K562 (cell line): ENCODE data around the gene CSNK1G1. TPM values are rescaled to one million over a fixed set of nuclear protein-coding genes. Genes with fewer than 3 reads are reported as not detected.
A peak's percentile ranks its signal among the peaks of the same experiment; 100 is the strongest.

ENCODE experiments used
- IRF2 ChIP-seq: sonication (generic); formaldehyde crosslinking; IDR thresholded peaks from 2 replicates; pipeline ENCODE4 v1.8.1; 2022; ENCODE audit warnings: mild to moderate bottlenecking, missing genetic modification reagents
- KAT2B ChIP-seq: IDR thresholded peaks from one replicate; pipeline ENCODE4 v1.6.1; 2012; ENCODE audit warnings: low read depth, mild to moderate bottlenecking, control low read depth, inconsistent platforms, low read length, moderate library complexity
- LCOR ChIP-seq: sonication (generic); formaldehyde crosslinking; IDR thresholded peaks from 2 replicates; pipeline ENCODE4 v1.8.0; 2022; ENCODE audit warnings: mild to moderate bottlenecking, missing genetic modification reagents
- NFXL1 ChIP-seq: fragments of 450-650 bp; formaldehyde crosslinking; IDR thresholded peaks from 2 replicates; pipeline ENCODE4 v1.4.0; 2021; ENCODE audit warnings: mild to moderate bottlenecking
- NR2F6 ChIP-seq: fragments of 450-650 bp; formaldehyde crosslinking; IDR thresholded peaks from 2 replicates; pipeline ENCODE4 v1.4.0; 2020; ENCODE audit warnings: mild to moderate bottlenecking
- RFX7 ChIP-seq: fragments of 250-450 bp; sonication (Bioruptor Pico); IDR thresholded peaks from 2 replicates; pipeline ENCODE4 v1.5.1; 2021; ENCODE audit warnings: mild to moderate bottlenecking
- STAT5A ChIP-seq: IDR thresholded peaks from 2 replicates; pipeline ENCODE4 v1.6.1; 2012; ENCODE audit warnings: low read length, inconsistent platforms, borderline replicate concordance
- STAT5B ChIP-seq: fragments of 250-450 bp; sonication (Bioruptor Pico); IDR thresholded peaks from 2 replicates; pipeline ENCODE4 v1.8.0; 2021; ENCODE audit warnings: mild to moderate bottlenecking, inconsistent platforms
- ZBTB8A ChIP-seq: fragments of 450-650 bp; IDR thresholded peaks from 2 replicates; pipeline ENCODE4 v1.6.1; 2018; ENCODE audit warnings: mild to moderate bottlenecking, moderate library complexity; ENCODE audit not compliant: partially characterized antibody
- ZFP1 ChIP-seq: fragments of 450-650 bp; formaldehyde crosslinking; IDR thresholded peaks from 2 replicates; pipeline ENCODE4 v1.4.0; 2020; ENCODE audit warnings: mild to moderate bottlenecking, mixed read lengths
- ZNF23 ChIP-seq: fragments of 250-450 bp; sonication (Bioruptor Pico); IDR thresholded peaks from 2 replicates; pipeline ENCODE4 v1.4.0; 2020; ENCODE audit warnings: mild to moderate bottlenecking
- ZNF551 ChIP-seq: fragments of 250-450 bp; sonication (Bioruptor Pico); IDR thresholded peaks from 2 replicates; pipeline ENCODE4 v1.5.0; 2021; ENCODE audit warnings: mild to moderate bottlenecking, moderate library complexity
- ZNF699 ChIP-seq: fragments of 250-450 bp; sonication (Bioruptor Pico); IDR thresholded peaks from 2 replicates; pipeline ENCODE4 v1.8.0; 2021; ENCODE audit warnings: mild to moderate bottlenecking, moderate library complexity; ENCODE audit not compliant: insufficient replicate concordance
- ZNF766 ChIP-seq: fragments of 200-800 bp; sonication (Bioruptor generic); conservative IDR thresholded peaks from 2 replicates; pipeline ENCODE4 v1.6.1; 2016; ENCODE audit warnings: missing genetic modification characterization, missing compliant biosample characterization
- polyA plus RNA-seq, 8 experiments: library from polyadenylated mRNA; depleted of rRNA in 4 of 8; stranded (reverse) in 5 of 8; unstranded in 3 of 8; fragments of >200 nt; fragmentation: Nextera tagmentation in 2 of 8; fragmentation: Illumina TruSeq in 1 of 8; extraction: Ambion mirVana in 2 of 8; extraction: Trizol in 1 of 8; gene quantifications; 2 replicates each; pipeline versions ENCODE4 v1.2.1 to v1.2.3, GENCODE V29; 2011 to 2014; ENCODE audit warnings: inconsistent platforms in 1 of 8, missing spikeins in 1 of 8
- total RNA-seq, 7 experiments: library from RNA; depleted of rRNA in 6 of 7; stranded (reverse); fragments of >200 nt in 6 of 7; fragmentation: Illumina TruSeq in 2 of 7; extraction: Trizol in 2 of 7; gene quantifications; 2 replicates each; pipeline versions ENCODE4 v1.2.1 to v1.2.3, GENCODE V29; 2011 to 2021; ENCODE audit warnings: low replicate concordance in 1 of 7
- TF ChIP-seq, protein P1 (sequence below): sonication (generic); formaldehyde crosslinking; IDR thresholded peaks from 2 replicates; pipeline ENCODE4 v1.8.0; 2022; ENCODE audit warnings: mild to moderate bottlenecking, low read depth, missing genetic modification reagents
- TF ChIP-seq, protein P2 (sequence below): sonication (generic); formaldehyde crosslinking; IDR thresholded peaks from 2 replicates; pipeline ENCODE4 v1.8.1; 2023; ENCODE audit warnings: mild to moderate bottlenecking, missing genetic modification reagents
- TF ChIP-seq, protein P3 (sequence below), 2 experiments: fragments of 450-650 bp; IDR thresholded peaks; 2 replicates each; pipeline ENCODE4 v1.6.1; 2016
- TF ChIP-seq, protein P4 (sequence below), 2 experiments: fragments of 450-650 bp; conservative IDR thresholded peaks; 2 replicates each; pipeline ENCODE4 v1.6.1; 2017; ENCODE audit warnings: mild to moderate bottlenecking in 2 of 2, moderate library complexity in 2 of 2
- TF ChIP-seq, protein P5 (sequence below), 3 experiments: IDR thresholded peaks in 2 of 3; conservative IDR thresholded peaks in 1 of 3; 2 replicates each; pipeline ENCODE4 v1.5.1; 2011 to 2012; ENCODE audit warnings: low read length in 3 of 3, mild to moderate bottlenecking in 3 of 3, control low read depth in 2 of 3, improper control_type of control experiment in 1 of 3, inconsistent platforms in 1 of 3, low read depth in 1 of 3, mixed read lengths in 1 of 3, moderate library complexity in 1 of 3; ENCODE audit not compliant: insufficient read depth in 2 of 3

CSNK1G1 gene
- total and polyA plus RNA-seq, 9 of the 15 experiments (the other 6 are each of a cell fraction or from before 2014, with no cell fraction given) = 4.5 to 18.5 (median 9.5) TPM

DNA sequence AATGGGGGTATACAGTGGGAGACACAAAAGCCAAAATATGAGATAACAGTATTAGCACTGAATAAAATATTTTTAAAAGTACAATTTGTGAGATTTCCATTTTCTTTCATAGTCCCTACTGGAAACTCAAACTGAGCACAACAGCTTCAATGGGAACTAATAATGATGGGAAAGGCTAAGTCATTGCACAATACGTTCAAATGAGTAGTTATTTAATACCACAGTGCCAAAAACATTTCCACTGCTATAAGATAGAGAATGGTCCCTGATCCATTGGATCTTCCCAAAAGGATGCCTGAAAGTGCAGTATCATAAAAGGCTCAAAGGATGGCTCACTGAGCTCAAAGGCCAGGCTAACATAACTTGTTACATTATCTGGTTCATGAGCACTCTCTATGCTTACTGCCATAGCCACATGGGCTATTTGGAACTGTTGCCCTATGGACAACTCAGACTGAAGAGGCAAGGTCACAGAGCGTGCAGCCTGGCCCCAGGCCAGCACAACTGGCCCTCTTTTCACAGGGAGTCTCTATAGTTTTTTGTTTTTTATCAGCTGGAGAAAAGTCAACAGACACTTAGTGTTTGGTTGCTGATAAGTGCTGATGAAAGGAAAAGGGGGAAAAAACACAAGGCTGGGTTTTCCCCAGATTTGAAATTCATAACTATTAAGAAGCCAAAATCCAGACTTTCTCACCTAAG, 139.1 kb downstream of the CSNK1G1 start (continued):
- TF ChIP-seq, protein P1, sequence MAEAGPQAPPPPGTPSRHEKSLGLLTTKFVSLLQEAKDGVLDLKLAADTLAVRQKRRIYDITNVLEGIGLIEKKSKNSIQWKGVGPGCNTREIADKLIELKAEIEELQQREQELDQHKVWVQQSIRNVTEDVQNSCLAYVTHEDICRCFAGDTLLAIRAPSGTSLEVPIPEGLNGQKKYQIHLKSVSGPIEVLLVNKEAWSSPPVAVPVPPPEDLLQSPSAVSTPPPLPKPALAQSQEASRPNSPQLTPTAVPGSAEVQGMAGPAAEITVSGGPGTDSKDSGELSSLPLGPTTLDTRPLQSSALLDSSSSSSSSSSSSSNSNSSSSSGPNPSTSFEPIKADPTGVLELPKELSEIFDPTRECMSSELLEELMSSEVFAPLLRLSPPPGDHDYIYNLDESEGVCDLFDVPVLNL (CRISPR knock-in tag) = no peak
- TF ChIP-seq LCOR (CRISPR knock-in tag) (no peak), NR2F6 (no peak), IRF2 (CRISPR knock-in tag) (no peak), ZNF699 (no peak), ZFP1 (CRISPR knock-in tag) (no peak), ZNF551 (CRISPR knock-in tag) (no peak), ZNF23 (CRISPR knock-in tag) (no peak), NFXL1 (CRISPR knock-in tag) (no peak), KAT2B (no peak), ZNF766 (CRISPR knock-in tag) (peak; percentile 39; the same call in 1 of the 2 replicates), STAT5B (CRISPR knock-in tag) (no peak), STAT5A (peak; percentile 66; the same call in 1 of the 2 replicates), ZBTB8A (no peak), RFX7 (no peak)
- TF ChIP-seq, protein P2, sequence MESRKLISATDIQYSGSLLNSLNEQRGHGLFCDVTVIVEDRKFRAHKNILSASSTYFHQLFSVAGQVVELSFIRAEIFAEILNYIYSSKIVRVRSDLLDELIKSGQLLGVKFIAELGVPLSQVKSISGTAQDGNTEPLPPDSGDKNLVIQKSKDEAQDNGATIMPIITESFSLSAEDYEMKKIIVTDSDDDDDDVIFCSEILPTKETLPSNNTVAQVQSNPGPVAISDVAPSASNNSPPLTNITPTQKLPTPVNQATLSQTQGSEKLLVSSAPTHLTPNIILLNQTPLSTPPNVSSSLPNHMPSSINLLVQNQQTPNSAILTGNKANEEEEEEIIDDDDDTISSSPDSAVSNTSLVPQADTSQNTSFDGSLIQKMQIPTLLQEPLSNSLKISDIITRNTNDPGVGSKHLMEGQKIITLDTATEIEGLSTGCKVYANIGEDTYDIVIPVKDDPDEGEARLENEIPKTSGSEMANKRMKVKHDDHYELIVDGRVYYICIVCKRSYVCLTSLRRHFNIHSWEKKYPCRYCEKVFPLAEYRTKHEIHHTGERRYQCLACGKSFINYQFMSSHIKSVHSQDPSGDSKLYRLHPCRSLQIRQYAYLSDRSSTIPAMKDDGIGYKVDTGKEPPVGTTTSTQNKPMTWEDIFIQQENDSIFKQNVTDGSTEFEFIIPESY = no peak
- TF ChIP-seq, protein P3, sequence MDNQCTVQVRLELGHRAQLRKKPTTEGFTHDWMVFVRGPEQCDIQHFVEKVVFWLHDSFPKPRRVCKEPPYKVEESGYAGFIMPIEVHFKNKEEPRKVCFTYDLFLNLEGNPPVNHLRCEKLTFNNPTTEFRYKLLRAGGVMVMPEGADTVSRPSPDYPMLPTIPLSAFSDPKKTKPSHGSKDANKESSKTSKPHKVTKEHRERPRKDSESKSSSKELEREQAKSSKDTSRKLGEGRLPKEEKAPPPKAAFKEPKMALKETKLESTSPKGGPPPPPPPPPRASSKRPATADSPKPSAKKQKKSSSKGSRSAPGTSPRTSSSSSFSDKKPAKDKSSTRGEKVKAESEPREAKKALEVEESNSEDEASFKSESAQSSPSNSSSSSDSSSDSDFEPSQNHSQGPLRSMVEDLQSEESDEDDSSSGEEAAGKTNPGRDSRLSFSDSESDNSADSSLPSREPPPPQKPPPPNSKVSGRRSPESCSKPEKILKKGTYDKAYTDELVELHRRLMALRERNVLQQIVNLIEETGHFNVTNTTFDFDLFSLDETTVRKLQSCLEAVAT (IDR thresholded peaks at IDR 0.05) = no peak
- TF ChIP-seq, protein P4, sequence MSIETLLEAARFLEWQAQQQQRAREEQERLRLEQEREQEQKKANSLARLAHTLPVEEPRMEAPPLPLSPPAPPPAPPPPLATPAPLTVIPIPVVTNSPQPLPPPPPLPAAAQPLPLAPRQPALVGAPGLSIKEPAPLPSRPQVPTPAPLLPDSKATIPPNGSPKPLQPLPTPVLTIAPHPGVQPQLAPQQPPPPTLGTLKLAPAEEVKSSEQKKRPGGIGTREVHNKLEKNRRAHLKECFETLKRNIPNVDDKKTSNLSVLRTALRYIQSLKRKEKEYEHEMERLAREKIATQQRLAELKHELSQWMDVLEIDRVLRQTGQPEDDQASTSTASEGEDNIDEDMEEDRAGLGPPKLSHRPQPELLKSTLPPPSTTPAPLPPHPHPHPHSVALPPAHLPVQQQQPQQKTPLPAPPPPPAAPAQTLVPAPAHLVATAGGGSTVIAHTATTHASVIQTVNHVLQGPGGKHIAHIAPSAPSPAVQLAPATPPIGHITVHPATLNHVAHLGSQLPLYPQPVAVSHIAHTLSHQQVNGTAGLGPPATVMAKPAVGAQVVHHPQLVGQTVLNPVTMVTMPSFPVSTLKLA (conservative IDR thresholded peaks at IDR 0.05) = peak; percentile 78 to 89
- TF ChIP-seq, protein P5, sequence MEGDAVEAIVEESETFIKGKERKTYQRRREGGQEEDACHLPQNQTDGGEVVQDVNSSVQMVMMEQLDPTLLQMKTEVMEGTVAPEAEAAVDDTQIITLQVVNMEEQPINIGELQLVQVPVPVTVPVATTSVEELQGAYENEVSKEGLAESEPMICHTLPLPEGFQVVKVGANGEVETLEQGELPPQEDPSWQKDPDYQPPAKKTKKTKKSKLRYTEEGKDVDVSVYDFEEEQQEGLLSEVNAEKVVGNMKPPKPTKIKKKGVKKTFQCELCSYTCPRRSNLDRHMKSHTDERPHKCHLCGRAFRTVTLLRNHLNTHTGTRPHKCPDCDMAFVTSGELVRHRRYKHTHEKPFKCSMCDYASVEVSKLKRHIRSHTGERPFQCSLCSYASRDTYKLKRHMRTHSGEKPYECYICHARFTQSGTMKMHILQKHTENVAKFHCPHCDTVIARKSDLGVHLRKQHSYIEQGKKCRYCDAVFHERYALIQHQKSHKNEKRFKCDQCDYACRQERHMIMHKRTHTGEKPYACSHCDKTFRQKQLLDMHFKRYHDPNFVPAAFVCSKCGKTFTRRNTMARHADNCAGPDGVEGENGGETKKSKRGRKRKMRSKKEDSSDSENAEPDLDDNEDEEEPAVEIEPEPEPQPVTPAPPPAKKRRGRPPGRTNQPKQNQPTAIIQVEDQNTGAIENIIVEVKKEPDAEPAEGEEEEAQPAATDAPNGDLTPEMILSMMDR (IDR thresholded peaks at IDR 0.05 in 2 of 3, conservative IDR thresholded peaks at IDR 0.05 in 1 of 3; ENCODE audit: insufficient read depth in 2 of 3, low read depth in 1 of 3, low read length in 3 of 3) = peak in 1 of 3 experiments; percentile 23; a peak in 2 of 6 replicates
